ENCODE results near the gene PSPN.
A peak's percentile ranks its signal among the peaks of the same experiment; 100 is the strongest.
"Not testable (repeated sequence)": the region's sequence is repeated elsewhere in the genome, so short reads cannot be mapped to it uniquely, and the experiment has no call there.

Gene PSPN

DNA sequence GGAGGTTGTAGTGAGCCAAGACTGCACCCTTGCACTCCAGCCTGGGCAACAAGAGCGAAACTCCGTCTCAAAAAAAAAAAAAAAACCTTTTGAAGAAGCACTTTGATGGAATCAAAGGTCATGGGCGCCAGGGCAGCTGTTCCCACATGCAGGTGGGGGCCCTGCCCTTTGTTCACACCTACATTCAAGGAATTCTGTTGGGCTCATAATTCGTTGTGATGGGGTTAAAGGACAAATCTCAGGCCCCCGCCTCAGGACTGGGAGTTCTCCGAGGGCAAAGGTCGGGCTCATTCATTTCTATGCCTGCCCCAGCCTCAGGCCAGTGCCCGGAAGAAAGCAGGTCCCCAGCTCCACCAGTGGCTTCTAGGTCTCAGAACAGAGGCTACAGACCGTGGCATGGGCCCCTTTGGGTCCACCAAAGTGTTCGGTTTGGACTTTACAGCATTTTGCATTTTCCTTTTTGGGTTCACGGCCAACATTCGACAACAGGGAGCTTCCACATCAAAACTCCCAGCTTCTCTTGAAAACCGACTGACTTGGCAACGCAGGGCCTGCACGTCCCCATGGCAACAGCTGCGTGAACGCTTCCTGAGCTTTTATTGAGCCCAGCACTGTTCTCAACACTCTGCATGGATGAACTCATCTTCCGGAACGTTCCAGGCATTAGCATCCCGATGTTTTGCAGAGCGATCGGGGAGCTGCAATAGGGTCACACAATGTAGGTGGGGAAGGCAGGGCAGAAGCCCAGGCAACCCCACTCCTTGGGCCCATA, 27.3 kb upstream of the PSPN start:
- no peak for DNase-seq

DNA sequence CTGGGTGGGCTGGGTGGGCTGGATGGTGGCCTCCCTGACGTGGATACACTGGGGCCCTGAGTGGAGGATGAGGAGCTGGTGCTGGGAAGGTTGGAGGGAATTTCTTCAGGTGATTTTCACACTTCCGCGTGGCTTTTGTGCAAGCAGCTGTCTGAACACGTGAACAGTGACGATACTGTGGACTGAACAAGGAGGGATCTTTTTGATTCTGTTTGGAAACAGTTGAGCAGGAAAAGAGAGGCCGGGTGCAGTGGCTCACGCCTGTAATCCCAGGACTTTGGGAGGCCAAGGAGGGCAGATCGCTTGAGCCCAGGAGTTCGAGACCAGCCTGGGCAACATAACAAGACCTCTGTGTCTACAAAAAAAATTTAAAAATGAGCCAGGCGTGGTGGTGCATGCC, 26.3 kb upstream of the PSPN start:
- DNase-seq, result no peak

DNA sequence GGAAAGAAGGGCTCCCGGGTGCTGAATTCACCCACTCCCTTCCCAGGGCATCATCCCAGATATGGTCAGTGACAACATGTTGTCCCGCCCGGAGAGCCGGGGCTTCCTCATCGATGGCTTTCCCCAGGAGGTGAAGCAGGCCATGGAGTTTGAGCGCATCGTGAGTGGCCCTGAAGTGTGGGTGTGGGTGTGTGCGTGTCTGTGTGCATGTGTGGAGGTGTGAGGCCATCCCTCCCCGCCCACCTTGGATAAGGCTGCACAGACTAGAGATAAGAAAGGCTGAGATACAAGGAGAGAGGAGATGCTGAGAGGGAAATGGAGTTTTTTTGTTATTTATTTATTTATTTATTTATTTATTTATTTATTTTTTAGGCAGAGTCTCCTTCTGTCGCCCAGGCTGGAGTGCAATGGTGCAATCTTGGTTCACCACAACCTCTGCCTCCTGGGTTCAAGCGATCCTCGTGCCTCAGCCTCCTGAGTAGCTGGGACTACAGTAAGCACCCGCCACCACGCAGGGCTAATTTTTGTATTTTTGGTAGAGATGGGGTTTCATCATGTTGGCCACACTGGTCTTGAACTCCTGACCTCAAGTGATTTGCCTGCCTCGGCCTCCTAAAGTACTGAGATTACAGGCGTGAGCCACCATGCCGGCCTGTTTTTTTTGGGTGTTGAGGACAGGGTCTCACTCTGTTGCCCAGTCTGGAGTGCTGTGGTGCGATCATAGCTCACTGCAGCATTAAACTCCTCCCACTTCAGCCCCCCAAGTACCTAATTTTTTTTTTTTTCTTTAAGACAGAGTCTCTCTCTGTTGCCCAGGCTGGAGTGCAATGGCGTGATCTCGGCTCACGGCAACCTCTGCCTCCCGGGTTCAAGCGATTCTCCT, 24.6 kb upstream of the PSPN start:
- not testable (repeated sequence) for DNase-seq

DNA sequence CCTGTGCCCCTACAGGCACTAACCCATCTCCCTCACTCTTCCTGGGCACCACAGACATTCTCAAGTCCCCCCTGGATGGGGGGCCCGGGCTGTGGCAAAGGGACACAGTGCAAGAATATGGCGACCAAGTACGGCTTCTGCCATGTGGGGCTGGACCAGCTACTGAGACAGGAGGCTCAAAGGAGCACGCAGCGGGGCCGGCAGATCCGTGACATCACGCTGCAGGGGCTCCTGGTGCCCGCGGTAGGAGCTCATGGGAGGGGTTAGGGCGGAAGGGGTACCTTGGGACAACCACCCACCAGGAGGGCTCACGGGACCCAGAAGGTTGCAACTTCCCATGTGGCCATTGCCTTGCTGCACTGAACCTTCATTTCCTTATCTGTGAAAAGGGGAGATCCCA, 20.6 kb upstream of the PSPN start:
- no peak for DNase-seq

DNA sequence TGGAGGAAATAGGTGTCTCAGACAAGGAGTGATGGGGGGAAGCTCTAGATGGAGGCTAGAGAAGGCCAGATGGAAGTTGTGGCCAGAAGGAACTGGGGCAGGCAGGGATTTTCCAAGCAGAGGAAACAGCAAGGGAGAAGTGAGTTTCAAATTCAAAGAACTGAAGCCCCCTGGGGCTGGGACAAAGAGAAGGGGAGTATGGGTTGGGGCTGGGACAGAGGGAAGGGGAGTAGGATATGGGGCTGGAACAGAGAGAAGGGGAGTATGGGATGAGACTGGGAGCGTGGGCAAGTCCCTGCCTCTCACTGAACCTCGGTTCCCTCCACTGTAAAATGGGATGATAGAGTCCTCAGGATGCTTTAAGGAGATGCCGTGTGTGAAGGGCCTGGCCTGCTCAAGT, 19.1 kb upstream of the PSPN start:
- no peak for DNase-seq

DNA sequence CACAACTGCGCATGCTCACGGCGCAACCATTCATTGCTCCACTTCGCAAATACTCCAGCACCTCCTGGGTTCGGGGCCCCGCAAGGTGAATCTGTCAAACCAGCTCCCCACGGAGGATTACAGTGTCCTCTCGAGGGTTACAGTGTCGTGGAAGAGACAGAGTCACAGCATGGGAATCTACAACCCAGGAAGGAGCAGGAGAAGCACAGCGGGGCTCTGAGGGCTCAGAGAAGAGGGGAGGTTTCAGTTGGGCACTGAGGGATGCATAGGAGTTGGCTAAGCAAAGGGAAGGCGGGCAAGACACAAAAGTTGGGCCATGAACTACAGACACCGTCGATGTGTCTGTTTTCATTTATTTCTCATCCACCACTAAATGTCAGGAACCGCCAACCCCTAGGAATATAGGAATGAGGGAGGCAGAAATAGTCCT, 18.3 kb upstream of the PSPN start:
- no peak for DNase-seq

DNA sequence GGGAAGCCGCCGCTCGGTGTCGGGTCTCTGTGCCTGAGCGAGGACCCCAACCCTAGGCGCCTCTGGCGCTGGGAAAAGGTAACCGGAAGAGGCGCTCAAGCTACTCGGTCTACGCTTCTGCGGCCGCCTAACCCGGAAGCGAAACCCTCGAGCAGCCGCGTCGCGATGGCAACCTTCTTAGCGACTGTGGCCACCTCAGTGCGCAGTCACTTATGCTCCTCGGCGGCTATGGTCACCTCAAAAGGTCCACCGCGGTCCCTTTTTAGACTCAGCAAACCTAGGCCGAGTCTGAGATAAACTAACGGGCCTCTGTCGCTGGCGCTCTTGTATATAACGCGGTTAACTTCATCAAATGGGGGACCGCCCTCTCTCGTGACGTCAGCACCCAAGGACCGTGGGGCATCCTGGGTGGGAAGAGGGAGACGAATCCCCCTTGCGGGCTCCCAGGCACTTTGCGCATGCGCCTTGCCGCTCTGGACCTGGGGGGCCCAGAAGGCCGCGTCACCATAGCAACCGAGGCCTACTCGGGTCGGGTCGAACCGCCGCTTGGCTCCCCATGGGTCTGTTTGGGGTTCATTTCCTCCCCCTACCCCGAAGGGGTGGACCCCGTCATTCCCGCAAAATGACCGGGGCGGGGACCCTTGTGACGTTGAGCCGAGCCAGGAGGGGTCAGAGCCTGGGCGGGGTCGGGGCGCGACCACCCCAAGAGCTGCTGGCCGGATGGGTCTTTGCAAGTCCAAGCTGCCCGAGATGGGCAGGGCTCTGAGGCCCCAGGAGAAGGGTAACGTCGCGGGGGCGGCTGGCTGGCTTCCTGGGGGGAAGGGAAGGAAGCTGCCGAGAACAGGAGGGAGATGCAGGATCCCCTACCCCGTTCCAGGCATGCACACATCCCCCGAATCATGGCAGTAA, 17.6 kb upstream of the PSPN start, which contains the start of gene GTF2F1:
GTF2F1 (minus strand) TSS at position 91 of the 909 bp plus-strand sequence. CDS start 169 bp downstream, outside the sequence.
- peak; percentile 95 for DNase-seq

DNA sequence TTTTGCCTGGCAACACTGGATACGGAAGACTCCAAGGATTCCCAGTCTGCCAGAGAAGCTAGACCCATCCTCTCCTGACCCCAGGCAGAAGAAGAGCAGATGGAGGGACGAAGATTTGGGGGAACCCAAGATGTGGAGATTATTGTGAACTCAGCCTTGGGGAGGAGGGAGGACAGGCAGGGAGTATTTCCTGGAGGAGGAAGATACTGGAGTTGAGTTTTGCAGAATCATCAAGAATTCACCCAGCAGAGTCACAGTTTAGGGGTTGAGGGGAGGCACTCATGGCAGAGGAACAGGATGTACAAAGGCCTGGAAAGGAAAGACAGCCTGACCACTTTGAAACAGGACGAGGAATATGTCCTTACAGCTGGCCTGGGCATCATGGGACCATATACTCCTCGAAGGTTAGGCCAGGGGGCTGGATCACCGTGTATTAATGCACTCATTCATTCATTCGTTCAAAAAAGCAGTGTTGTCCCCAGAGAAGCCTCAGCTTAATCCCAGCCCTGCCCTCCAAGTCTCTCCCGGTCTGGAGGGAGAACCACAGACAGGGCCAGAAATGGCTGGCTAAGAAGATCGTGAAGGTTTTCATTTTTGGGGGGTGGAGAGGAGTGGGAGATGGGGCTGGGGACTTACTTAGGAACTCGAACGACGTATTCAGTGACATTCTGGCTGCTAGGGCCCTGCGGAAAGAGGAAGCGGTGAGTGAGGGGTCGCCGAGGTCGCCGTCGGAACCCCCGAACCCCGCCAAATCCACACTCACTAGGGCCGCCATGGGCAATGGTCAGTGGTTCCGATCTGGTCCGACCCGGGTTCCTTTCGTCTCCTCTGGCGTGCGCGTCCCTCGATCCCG, 16.7 kb upstream of the PSPN start:
- DNase-seq, result no peak

DNA sequence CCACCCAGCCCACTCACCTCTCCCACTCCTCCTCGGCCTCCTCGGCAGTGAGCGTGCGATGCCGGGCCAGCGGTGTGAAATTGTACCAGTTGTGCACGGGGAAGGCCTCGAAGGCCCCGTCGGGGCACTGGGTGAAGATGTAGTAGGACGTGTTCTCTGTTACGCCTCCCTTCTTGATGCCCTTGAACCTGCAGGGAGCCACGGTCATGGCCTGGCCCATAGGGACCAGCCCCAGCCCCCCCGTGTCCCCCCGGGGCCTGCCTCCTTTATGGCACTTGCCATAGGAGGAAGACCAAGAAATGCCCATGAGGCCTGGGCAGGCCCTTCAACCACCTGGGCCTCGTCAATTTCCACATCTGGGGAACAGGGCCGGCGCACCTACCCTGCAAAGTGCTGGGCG, 11.6 kb upstream of the PSPN start:
- no peak for DNase-seq

DNA sequence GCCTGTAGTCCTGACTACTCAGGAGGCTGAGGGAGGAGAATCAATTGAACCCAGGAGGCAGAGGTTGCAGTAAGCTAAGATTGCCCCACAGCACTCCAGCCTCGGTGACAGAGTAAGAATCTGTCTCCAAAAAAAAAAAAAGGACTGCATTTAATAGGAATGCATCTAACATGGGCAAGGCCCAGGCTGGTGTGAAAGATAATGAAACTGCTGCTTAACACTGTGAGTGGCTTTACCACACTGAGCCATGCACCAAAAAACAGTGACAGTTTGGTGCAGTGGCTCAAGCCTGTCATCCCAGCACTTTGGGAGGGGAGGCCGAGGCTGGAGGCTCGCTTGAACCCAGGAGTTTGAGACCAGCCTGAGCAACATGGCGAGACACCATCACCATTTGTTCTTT, 8.6 kb upstream of the PSPN start:
- no peak for DNase-seq

DNA sequence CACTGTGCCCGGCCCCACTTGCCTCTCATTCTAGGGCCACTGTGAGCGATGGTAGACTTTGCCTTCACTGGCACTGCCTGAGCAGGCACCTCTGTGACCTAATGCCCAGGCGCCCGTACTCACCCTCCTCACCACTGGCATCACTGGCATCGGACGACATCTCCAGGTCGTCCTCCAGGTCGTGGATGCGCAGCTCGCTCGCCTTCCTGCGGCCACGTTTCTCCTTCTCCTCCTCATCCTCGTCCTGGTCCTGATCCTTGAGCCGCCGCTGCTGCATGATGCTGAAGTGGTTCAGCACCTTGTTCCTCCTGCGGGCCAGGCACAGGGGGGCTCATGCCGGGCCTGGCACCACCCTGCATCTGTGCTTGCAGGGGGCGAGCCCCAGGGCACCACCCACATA, 7.5 kb upstream of the PSPN start:
- no peak for DNase-seq

DNA sequence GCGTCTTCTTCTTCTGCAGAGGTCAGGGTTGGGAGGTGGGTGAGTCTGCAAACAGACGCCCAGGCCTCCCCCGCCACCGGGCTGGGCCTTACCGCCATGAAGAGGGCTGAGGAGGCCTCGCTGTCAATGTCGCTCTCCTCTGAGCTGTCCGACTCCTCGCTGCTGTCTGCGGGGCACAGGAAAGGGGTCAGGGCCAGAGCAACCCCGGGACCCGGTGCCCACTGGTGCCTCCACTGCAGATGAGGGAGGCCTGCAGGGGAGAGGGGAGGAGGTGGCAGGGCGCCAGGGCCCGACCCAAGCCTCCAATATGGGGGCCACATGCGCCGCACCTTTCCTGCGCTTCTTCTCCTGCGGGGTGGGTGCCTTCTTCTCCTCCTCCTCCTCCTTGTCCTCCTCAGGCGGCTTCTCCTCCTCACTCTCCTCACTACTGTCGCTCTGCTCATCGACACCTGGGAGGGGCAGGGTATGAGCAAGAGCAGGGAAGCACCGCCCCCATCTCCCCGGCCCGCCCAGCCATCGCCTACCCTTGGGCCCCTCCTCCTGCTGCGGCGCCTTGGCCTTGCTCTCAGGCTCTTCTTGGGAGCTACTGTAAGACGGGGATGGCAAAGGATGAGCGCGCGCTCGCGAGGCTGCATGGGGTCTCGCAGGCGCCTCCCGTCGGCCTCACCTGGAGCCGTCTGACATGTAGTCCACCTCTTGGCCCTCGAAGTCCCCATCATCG, 5.5 kb upstream of the PSPN start:
- no peak for DNase-seq

DNA sequence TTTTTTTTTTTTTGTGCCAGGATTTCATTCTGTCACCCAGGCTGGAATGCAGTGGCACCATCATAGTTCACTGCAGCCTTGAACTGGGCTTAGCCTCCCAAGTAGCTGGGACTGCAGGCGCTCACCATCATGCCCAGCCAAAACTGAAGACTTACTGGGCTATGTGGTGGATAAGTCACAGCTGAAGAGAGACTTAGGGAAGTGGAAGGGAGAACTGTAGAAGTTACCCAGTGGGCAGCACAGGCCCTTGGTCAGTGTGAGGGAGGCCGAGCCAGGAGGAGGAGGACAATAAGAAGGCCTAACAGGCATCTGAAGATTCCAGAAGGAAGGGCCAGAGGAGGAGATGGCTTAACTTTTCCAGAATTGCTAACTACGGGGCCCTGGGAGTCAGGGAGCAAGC, 4.0 kb upstream of the PSPN start:
- no peak for DNase-seq

DNA sequence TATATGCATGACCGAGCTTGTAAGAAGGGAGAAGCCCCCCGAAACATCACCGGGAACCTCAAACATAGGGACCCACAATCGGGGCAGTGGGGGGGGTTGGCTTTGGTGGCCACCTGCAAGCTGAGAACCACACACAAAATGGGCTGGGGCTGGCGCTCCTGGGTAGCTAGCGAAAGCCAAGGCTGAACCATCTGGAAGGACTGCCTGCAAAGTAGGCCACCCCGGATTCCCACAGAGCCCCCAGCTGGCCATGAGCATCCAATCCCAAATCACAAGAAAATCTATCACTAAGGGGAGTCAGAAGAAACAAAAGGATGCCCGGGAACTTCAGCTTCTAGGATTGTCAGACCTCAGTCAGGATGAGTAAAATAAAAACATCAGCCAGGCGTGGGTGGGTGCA, 2.8 kb upstream of the PSPN start:
- DNase-seq, result no peak

DNA sequence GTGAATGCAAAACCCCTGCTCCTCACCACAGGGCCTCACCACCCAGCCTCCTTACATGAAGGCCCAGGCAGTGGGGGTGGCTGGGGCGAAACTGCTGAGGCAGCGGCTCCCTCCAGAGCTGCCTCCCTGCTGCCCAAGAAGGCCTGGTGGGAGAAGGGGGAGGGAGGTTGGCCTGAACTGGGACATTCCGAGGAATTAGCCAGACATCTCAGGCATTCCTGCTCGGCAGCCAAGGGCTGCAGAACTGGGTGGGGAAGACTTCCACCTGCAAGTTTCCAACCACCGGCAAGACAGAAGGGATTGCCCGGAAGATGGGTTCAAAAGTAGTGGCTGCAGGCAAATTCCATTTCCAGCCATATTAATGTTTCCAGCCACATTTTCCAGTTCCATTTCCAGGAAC, 2.3 kb upstream of the PSPN start:
- DNase-seq, result no peak

DNA sequence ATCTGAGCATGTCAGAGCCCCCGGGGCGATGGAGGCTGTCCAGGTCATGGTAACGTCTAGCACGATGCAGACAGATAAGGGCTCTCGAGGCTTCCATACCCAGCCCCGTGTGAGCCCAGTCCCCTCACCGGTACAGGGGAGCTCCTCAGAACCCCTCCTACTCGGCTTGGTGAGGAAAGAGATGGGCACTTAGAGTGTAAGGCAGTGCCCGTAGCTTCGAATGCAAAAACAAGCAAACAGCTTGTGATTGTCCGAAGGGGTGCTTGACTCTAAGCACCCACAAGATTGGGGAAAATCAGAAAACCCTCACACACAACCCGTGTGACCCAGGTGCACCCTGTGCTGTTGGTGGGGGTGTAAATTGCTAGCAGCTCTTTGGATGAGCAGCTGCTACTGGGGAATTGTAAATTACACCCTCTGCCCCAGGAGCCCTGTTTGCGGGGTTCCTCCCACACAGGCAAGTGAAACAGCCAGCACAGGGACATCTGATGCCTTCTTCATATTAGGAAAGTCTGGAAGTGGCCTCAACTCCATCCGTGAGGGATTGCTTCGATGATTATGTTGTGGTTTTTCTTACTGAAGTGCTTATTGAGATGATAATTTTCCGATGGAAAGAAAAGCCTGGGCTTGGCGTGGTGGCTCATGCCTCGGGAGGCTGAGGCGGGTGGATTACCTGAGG, 918 bp upstream of the PSPN start:
- no peak for DNase-seq

DNA sequence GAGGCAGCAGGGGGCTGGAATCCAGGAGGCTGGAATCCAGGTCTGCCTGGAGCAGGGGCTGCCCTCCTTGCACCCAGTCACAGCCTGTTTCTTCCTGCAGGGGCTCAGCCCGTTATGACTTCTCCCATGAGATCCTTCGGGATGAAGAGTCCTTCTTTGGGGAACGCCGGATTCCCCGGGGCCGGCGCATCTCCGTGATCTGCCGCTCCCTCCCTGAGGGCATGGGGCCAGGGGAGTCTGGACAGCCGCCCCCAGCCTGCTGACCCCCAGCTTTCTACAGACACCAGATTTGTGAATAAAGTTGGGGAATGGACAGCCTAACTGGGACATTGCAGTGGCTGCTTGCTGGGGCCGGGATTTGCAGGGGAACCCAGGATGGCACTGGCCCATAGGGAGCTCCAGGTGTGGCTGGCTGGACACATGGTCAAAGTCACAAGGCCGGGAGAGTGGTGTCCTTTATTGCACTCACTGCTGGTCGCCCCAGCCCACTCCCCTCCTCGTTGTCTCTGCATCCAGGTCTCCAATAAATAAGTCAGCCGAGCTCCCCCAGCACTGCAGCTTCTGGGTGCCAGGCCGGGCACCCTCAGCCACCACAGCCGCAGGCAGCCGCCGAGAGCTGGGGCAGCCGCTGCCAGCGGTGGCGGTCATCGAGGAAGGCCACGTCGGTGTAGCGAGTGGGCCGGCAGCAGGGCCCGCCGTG, 872 bp downstream of the PSPN start:
- DNase-seq, result no peak

DNA sequence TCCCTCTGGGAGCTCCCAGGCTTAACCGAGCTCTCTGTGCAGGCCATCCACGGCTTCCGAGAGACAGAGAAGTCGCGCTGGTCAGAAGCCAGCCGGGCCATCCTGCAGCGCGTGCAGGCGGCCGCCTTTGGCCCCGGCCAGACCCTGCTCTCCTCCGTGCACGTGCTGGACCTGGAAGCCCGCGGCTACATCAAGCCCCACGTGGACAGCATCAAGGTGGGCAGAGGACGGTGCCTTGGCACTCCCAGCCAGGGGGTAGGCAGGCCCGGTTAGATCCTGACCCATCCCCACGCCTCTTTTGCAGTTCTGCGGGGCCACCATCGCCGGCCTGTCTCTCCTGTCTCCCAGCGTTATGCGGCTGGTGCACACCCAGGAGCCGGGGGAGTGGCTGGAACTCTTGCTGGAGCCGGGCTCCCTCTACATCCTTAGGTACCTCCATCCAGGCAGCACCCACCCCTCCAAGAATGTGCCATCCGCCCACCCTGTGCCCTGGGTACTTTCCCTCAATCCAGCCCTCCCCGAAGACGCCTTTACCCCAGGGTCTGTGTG, 1.5 kb downstream of the PSPN start:
- DNase-seq, result no peak

DNA sequence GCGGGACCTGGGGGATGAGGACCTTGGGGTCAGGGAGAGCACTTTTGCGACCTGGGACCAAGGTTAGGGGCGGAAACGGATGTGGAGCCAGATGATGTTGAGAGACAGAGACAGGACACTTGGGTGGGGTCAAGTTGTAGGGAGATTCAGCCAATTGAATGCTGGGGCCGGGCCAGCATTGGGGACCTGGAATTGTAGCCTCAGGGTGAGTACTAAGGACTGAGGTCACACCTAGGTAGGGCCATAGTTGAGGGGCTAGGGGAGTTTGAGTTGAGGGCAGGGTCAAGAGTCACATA, 2.0 kb downstream of the PSPN start:
- DNase-seq, result no peak

Data from activated CD4-positive, alpha-beta T cell treated with anti-CD3 and anti-CD28 coated beads, Interleukin-2, amount 50 U/mL, for 16 hours (primary cell).